ENCODE data around the gene CACNA2D2. TPM values are rescaled to one million over a fixed set of nuclear protein-coding genes. Genes with fewer than 3 reads are reported as not detected.

Gene CACNA2D2
- total RNA-seq, 4 donors from 2014 or later, result 1.5 to 3.3 (median 2.9) TPM

GRCh38 chr3:50388720-50389413 lies 114.6 kb downstream of the CACNA2D2 start:
- H3K4me1 ChIP-seq, result peaks cover 11 to 20% of the 10 kb centered on the region in 2 donors
- H3K27me3 ChIP-seq, result no peaks in the 10 kb centered on the region
- H3K36me3 ChIP-seq, result no peaks in the 10 kb centered on the region
- DNase-seq, result no peak
- intact Hi-C loops (cut with DNase I), result no loop called here
- WGBS, 2 donors, result 89 to 91% methylated on average over 20 to 21 of the region's 22 CpGs
- TF ChIP-seq CTCF (IDR thresholded peaks at IDR 0.05) (no peak), POLR2A (IDR thresholded peaks at IDR 0.05) (no peak)
- no peaks in the 10 kb centered on the region for H3K9me3 ChIP-seq
- no peak overlapping the region for H3K27ac ChIP-seq
- H3K4me3 ChIP-seq (replicated peaks in 1 of 3), result no peak overlapping the region

GRCh38 chr3:50388016-50388719 lies 115.3 kb downstream of the CACNA2D2 start:
- H3K36me3 ChIP-seq, result no peaks in the 10 kb centered on the region
- no peak overlapping the region for H3K4me3 ChIP-seq (replicated peaks in 1 of 3)
- H3K9me3 ChIP-seq, result no peaks in the 10 kb centered on the region
- TF ChIP-seq CTCF (IDR thresholded peaks at IDR 0.05), result no peak
- no peak for TF ChIP-seq POLR2A (IDR thresholded peaks at IDR 0.05)
- intact Hi-C loops (cut with DNase I), result no loop called here
- WGBS, 2 donors, result 85 to 86% methylated on average over 19 of the region's 25 CpGs
- no peak overlapping the region for H3K27ac ChIP-seq
- peaks cover 11 to 20% of the 10 kb centered on the region in 2 donors for H3K4me1 ChIP-seq
- no peak for DNase-seq
- no peaks in the 10 kb centered on the region for H3K27me3 ChIP-seq

GRCh38 chr3:50385754-50386153 lies 117.7 kb downstream of the CACNA2D2 start:
- Histone ChIP-seq H3K36me3 (no peaks in the 10 kb centered on the region), H3K9me3 (no peaks in the 10 kb centered on the region), H3K4me1 (peaks cover 5% of the 10 kb centered on the region in 2 donors), H3K4me3 (replicated peaks in 1 of 3) (no peak overlapping the region), H3K27ac (no peak overlapping the region), H3K27me3 (no peaks in the 10 kb centered on the region)
- WGBS, 2 donors, result 88% methylated on average over 13 of the region's 13 CpGs
- no peak for DNase-seq
- intact Hi-C loops (cut with DNase I), result no loop called here
- no peak for TF ChIP-seq CTCF (IDR thresholded peaks at IDR 0.05)

GRCh38 chr3:50383750-50384149 lies 119.7 kb downstream of the CACNA2D2 start:
- Histone ChIP-seq H3K36me3 (no peaks in the 10 kb centered on the region), H3K4me3 (replicated peaks in 1 of 3) (no peak overlapping the region), H3K9me3 (no peaks in the 10 kb centered on the region), H3K4me1 (no peaks in the 10 kb centered on the region), H3K27me3 (no peaks in the 10 kb centered on the region), H3K27ac (no peak overlapping the region)
- DNase-seq, result no peak
- intact Hi-C loops (cut with DNase I), result no loop called here
- TF ChIP-seq CTCF (IDR thresholded peaks at IDR 0.05) (no peak), POLR2A (IDR thresholded peaks at IDR 0.05) (no peak)
- WGBS, 2 donors, result 86 to 95% methylated on average over 6 of the region's 6 CpGs

- 89 to 91% methylated on average over 11 to 12 of the region's 12 CpGs for WGBS, 2 donors
- Histone ChIP-seq H3K9me3 (no peaks in the 10 kb centered on the region), H3K36me3 (no peaks in the 10 kb centered on the region), H3K27ac (no peak overlapping the region), H3K27me3 (no peaks in the 10 kb centered on the region), H3K4me1 (no peaks in the 10 kb centered on the region), H3K4me3 (replicated peaks in 1 of 3) (no peak overlapping the region)
- TF ChIP-seq CTCF (IDR thresholded peaks at IDR 0.05) (no peak), POLR2A (IDR thresholded peaks at IDR 0.05) (no peak)
- no peak for DNase-seq
- intact Hi-C loops (cut with DNase I), result no loop called here
These were observed 120.7 kb downstream of the CACNA2D2 start for GRCh38 chr3:50382722-50383121.
